ENCODE data around the gene VAPA. TPM values are rescaled to one million over a fixed set of nuclear protein-coding genes. Genes with fewer than 3 reads are reported as not detected.

VAPA gene
- total and polyA plus RNA-seq, 2 donors (not counting 1 experiment from before 2014, with no cell fraction given), result 235 to 420 TPM

- Histone ChIP-seq H3K4me2 (ENCODE audit: extremely low read depth, insufficient read depth, low read length) (no peak overlapping the region), H3K27me3 (ENCODE audit: control insufficient read depth, insufficient read depth, low read length) (no peaks in the 10 kb centered on the region), H3K79me2 (ENCODE audit: control insufficient read depth, insufficient read depth, low read length) (no peaks in the 10 kb centered on the region), H3K4me3 (replicated peaks in 1 of 4; ENCODE audit: control extremely low read depth in 1 of 4, insufficient read depth in 1 of 4, low read depth in 3 of 4, low read length in 4 of 4) (no peak overlapping the region), H2AFZ (ENCODE audit: low read length) (no peak overlapping the region), H3K36me3 (ENCODE audit: control insufficient read depth, insufficient read depth, low read length) (no peaks in the 10 kb centered on the region), H3K9me3 (ENCODE audit: control insufficient read depth, insufficient read depth, low read depth, low read length) (no peaks in the 10 kb centered on the region), H3K27ac (ENCODE audit: insufficient read depth, low read length) (no peak overlapping the region), H3K4me1 (ENCODE audit: control insufficient read depth, extremely low read depth, insufficient read depth, low read length) (peaks cover 12% of the 10 kb centered on the region), H4K20me1 (ENCODE audit: control insufficient read depth, extremely low read depth, insufficient read depth, low read length) (no peaks in the 10 kb centered on the region), H3K9ac (ENCODE audit: insufficient read depth, low read length) (no peak overlapping the region)
- TF ChIP-seq EZH2 (IDR thresholded peaks at IDR 0.05; ENCODE audit: low read length, missing control alignments) (no peak), CTCF (conservative IDR thresholded peaks at IDR 0.05 in 1 of 2, IDR thresholded peaks at IDR 0.05 in 1 of 2; ENCODE audit: low read depth in 1 of 2, low read length in 2 of 2) (no peak)
- DNase-seq (ENCODE audit: low read depth in 2 of 2), result peak in 1 of 2 donors; percentile 42
These were observed 46.7 kb upstream of the VAPA start for GRCh38 chr18:9867071-9867594.

DNA sequence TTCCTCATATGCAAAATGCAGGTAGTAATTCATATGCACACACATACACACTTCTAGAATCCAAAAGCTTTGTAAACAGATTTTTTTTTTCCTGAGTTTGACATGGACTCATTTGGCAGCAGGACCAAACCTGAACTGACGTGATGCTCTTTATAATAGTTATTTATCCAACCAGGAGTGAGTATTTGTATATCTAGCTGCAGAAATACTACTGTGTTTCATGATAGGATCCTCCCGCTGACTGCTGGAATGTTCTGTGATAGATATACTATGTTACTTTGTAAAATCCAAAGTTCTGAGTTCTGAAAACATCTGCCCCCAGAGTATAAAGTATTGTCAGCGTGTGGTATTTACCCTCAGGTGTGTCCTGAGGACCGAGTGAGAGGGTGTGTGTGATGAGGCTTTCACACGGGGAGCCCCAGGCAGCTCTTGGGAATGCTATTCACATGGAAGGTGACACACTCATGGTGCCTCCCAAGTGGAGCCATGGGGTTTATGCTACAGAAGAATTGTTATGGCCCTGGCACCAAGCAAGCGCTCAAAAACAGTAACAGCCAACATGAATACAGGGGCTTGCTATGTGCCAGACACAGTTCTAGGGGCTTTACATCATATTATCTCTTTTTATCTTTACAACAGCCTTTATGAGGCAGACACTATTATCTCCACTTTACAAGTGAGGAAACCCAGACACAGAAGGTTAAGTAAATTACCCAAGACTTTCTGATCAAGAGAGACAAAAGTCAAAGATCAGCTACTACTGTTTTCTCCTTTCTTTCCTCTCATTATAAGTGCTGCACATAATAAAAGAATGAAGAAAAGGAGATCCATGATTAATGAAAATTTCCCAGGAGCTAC, 44.7 kb upstream of the VAPA start:
- no peak for DNase-seq (ENCODE audit: low read depth in 2 of 2)
- no peak overlapping the region for H3K4me2 ChIP-seq (ENCODE audit: extremely low read depth, insufficient read depth, low read length)
- peak overlapping the region; percentile 73 for H3K27ac ChIP-seq (ENCODE audit: insufficient read depth, low read length)

More for the DNA sequence above, 44.7 kb upstream of the VAPA start:
- H3K4me3 ChIP-seq (replicated peaks in 1 of 4; ENCODE audit: control extremely low read depth in 1 of 4, insufficient read depth in 1 of 4, low read depth in 3 of 4, low read length in 4 of 4), result no peak overlapping the region
- TF ChIP-seq EZH2 (IDR thresholded peaks at IDR 0.05; ENCODE audit: low read length, missing control alignments), result no peak
- no peak for TF ChIP-seq CTCF (conservative IDR thresholded peaks at IDR 0.05 in 1 of 2, IDR thresholded peaks at IDR 0.05 in 1 of 2; ENCODE audit: low read depth in 1 of 2, low read length in 2 of 2)
- H3K4me1 ChIP-seq (ENCODE audit: control insufficient read depth, extremely low read depth, insufficient read depth, low read length), result peaks cover 12% of the 10 kb centered on the region
- H4K20me1 ChIP-seq (ENCODE audit: control insufficient read depth, extremely low read depth, insufficient read depth, low read length), result no peaks in the 10 kb centered on the region
- H3K36me3 ChIP-seq (ENCODE audit: control insufficient read depth, insufficient read depth, low read length), result no peaks in the 10 kb centered on the region
- no peak overlapping the region for H2AFZ ChIP-seq (ENCODE audit: low read length)
- no peak overlapping the region for H3K9ac ChIP-seq (ENCODE audit: insufficient read depth, low read length)
- no peaks in the 10 kb centered on the region for H3K79me2 ChIP-seq (ENCODE audit: control insufficient read depth, insufficient read depth, low read length)
- no peaks in the 10 kb centered on the region for H3K27me3 ChIP-seq (ENCODE audit: control insufficient read depth, insufficient read depth, low read length)
- H3K9me3 ChIP-seq (ENCODE audit: control insufficient read depth, insufficient read depth, low read depth, low read length), result no peaks in the 10 kb centered on the region
